SK-N-SH (cell line): ENCODE results near the gene UBE2E3.
A peak's percentile ranks its signal among the peaks of the same experiment; 100 is the strongest.

ENCODE experiments used
- CTCF ChIP-seq: fragments of 200-600 bp; sonication (generic); IDR thresholded peaks from 2 replicates; pipeline ENCODE4 v1.6.1; 2017; ENCODE audit warnings: antibody characterized with exemption, mild to moderate bottlenecking, moderate library complexity
- POLR2AphosphoS5 ChIP-seq: IDR thresholded peaks from 2 replicates; pipeline ENCODE4 v1.6.1; 2012; ENCODE audit warnings: low read depth, low read length
- RCOR1 ChIP-seq: fragments of 150-350 bp; IDR thresholded peaks from 2 replicates; pipeline ENCODE4 v1.6.1; 2017; ENCODE audit warnings: antibody characterized with exemption, low read length
- REST ChIP-seq: IDR thresholded peaks from 2 replicates; pipeline ENCODE4 v1.6.1; 2012; ENCODE audit warnings: mild to moderate bottlenecking, low read depth, low read length, moderate library complexity

GRCh38 chr2:181077128-181077709 is 96.8 kb downstream of the UBE2E3 start:
- TF ChIP-seq CTCF, result peak; percentile 77
- no peak for TF ChIP-seq POLR2AphosphoS5
- TF ChIP-seq RCOR1, result no peak
- TF ChIP-seq REST, result no peak
